Trophoblast cell (in vitro differentiated cells and primary cell): ENCODE measurements around the gene TNS3.

ENCODE experiments used
- DNase-seq, 2 donors: peaks; one replicate each; pipeline ENCODE4 v3.0.0-alpha.2; 2016
- H2AFZ ChIP-seq: 2 replicates; pipeline ENCODE4 v1.6.1; 2013; ENCODE audit warnings: low read length, moderate library complexity, mild to moderate bottlenecking; ENCODE audit not compliant: insufficient read depth, poor library complexity
- H2AK5ac ChIP-seq: 2 replicates; pipeline ENCODE4 v1.6.1; 2013; ENCODE audit warnings: mild to moderate bottlenecking, low read length
- H2BK120ac ChIP-seq: 2 replicates; pipeline ENCODE4 v1.6.1; 2013; ENCODE audit warnings: low read length, mild to moderate bottlenecking, moderate library complexity; ENCODE audit not compliant: insufficient read depth, poor library complexity
- H2BK12ac ChIP-seq: 2 replicates; pipeline ENCODE4 v1.6.1; 2013; ENCODE audit warnings: mild to moderate bottlenecking, low read length, moderate library complexity
- H2BK5ac ChIP-seq: 2 replicates; pipeline ENCODE4 v1.6.1; 2013; ENCODE audit warnings: low read length, low read depth, moderate library complexity, mild to moderate bottlenecking; ENCODE audit not compliant: poor library complexity
- H3K14ac ChIP-seq: 2 replicates; pipeline ENCODE4 v1.6.1; 2013; ENCODE audit warnings: mild to moderate bottlenecking, low read length
- H3K18ac ChIP-seq: 2 replicates; pipeline ENCODE4 v1.6.1; 2013; ENCODE audit warnings: mild to moderate bottlenecking, low read length
- H3K23ac ChIP-seq: 2 replicates; pipeline ENCODE4 v1.6.1; 2013; ENCODE audit warnings: low read length
- H3K27ac ChIP-seq: 2 replicates; pipeline ENCODE4 v1.5.1; 2013; ENCODE audit warnings: low read depth, mild to moderate bottlenecking, inconsistent platforms, low read length, moderate library complexity
- H3K27me3 ChIP-seq: 2 replicates; pipeline ENCODE4 v1.6.1; 2013; ENCODE audit warnings: inconsistent platforms, mild to moderate bottlenecking, low read length, moderate library complexity; ENCODE audit not compliant: insufficient read depth
- H3K36me3 ChIP-seq, 2 experiments: 1 replicate in 1 of 2; 2 replicates in 1 of 2; pipeline ENCODE4 v1.6.1; 2013; ENCODE audit warnings: low read length in 2 of 2, mild to moderate bottlenecking in 2 of 2, moderate library complexity in 1 of 2; ENCODE audit not compliant: insufficient read depth in 2 of 2, control insufficient read depth in 1 of 2
- H3K4ac ChIP-seq: 2 replicates; pipeline ENCODE4 v1.6.1; 2013; ENCODE audit warnings: low read depth, mild to moderate bottlenecking, low read length, moderate library complexity
- H3K4me1 ChIP-seq, 2 experiments: 1 replicate in 1 of 2; 2 replicates in 1 of 2; pipeline ENCODE4 v1.6.1; 2013; ENCODE audit warnings: low read length in 2 of 2, mild to moderate bottlenecking in 2 of 2, moderate library complexity in 1 of 2; ENCODE audit not compliant: insufficient read depth in 2 of 2, control insufficient read depth in 1 of 2
- H3K4me2 ChIP-seq: 2 replicates; pipeline ENCODE4 v1.6.1; 2013; ENCODE audit warnings: inconsistent platforms, mild to moderate bottlenecking, low read length, moderate library complexity
- H3K4me3 ChIP-seq: 2 replicates; pipeline ENCODE4 v1.5.1; 2013; ENCODE audit warnings: mild to moderate bottlenecking, low read depth, low read length, inconsistent platforms
- H3K79me1 ChIP-seq: one replicate; pipeline ENCODE4 v1.6.1; 2013; ENCODE audit warnings: low read length
- H3K79me2 ChIP-seq: 2 replicates; pipeline ENCODE4 v1.6.1; 2013; ENCODE audit warnings: low read length, mild to moderate bottlenecking; ENCODE audit not compliant: control insufficient read depth, insufficient read depth, poor library complexity
- H3K9ac ChIP-seq: 2 replicates; pipeline ENCODE4 v1.6.1; 2013; ENCODE audit warnings: mild to moderate bottlenecking, low read length
- H3K9me3 ChIP-seq: 2 replicates; pipeline ENCODE4 v1.6.1; 2013; ENCODE audit warnings: low read depth, mild to moderate bottlenecking, control low read depth, inconsistent platforms, low read length; ENCODE audit not compliant: insufficient read depth
- H4K12ac ChIP-seq: 2 replicates; pipeline ENCODE4 v1.6.1; 2013; ENCODE audit warnings: low read depth, mild to moderate bottlenecking, low read length, moderate library complexity
- H4K8ac ChIP-seq: 2 replicates; pipeline ENCODE4 v1.6.1; 2013; ENCODE audit warnings: low read depth, mild to moderate bottlenecking, low read length, moderate library complexity
- H4K91ac ChIP-seq: one replicate; pipeline ENCODE4 v1.6.1; 2013; ENCODE audit warnings: low read depth, mild to moderate bottlenecking, low read length, moderate library complexity
- whole genome bisulfite sequencing: extraction: QIAGEN DNeasy Blood & Tissue Kit; methylation state at CpG from one replicate; pipeline ENCODE4 v1.1.7; 2013; ENCODE audit warnings: missing lambda C conversion rate; ENCODE audit not compliant: insufficient read length, insufficient coverage; ENCODE audit errors: extremely low coverage; 5-methylcytosine and 5-hydroxymethylcytosine counted together

The TNS3 gene

GRCh38 chr7:47561715-47562446 is 20.0 kb downstream of the TNS3 start:
- no CpG with 5 or more reads among the region's 3 CpGs for WGBS
- Histone ChIP-seq H3K4ac (no peak overlapping the region), H3K36me3 (peaks cover 18 to 26% of the 10 kb centered on the region in 2 experiments), H3K79me1 (peaks cover 42% of the 10 kb centered on the region), H3K9ac (no peak overlapping the region), H2BK120ac (no peak overlapping the region), H3K79me2 (peaks cover 28% of the 10 kb centered on the region), H3K23ac (no peak overlapping the region), H3K4me3 (no peak overlapping the region), H3K27ac (peak overlapping the region; percentile 17), H3K4me1 (peaks cover 29 to 54% of the 10 kb centered on the region in 2 experiments), H2BK12ac (no peak overlapping the region), H3K14ac (no peak overlapping the region), H3K18ac (no peak overlapping the region), H2BK5ac (no peak overlapping the region), H2AFZ (no peak overlapping the region), H2AK5ac (no peak overlapping the region), H3K9me3 (no peaks in the 10 kb centered on the region), H4K8ac (no peak overlapping the region), H3K4me2 (no peak overlapping the region), H3K27me3 (no peaks in the 10 kb centered on the region), H4K12ac (no peak overlapping the region), H4K91ac (no peak overlapping the region)
- peak; percentile 12 to 81 for DNase-seq

DNA sequence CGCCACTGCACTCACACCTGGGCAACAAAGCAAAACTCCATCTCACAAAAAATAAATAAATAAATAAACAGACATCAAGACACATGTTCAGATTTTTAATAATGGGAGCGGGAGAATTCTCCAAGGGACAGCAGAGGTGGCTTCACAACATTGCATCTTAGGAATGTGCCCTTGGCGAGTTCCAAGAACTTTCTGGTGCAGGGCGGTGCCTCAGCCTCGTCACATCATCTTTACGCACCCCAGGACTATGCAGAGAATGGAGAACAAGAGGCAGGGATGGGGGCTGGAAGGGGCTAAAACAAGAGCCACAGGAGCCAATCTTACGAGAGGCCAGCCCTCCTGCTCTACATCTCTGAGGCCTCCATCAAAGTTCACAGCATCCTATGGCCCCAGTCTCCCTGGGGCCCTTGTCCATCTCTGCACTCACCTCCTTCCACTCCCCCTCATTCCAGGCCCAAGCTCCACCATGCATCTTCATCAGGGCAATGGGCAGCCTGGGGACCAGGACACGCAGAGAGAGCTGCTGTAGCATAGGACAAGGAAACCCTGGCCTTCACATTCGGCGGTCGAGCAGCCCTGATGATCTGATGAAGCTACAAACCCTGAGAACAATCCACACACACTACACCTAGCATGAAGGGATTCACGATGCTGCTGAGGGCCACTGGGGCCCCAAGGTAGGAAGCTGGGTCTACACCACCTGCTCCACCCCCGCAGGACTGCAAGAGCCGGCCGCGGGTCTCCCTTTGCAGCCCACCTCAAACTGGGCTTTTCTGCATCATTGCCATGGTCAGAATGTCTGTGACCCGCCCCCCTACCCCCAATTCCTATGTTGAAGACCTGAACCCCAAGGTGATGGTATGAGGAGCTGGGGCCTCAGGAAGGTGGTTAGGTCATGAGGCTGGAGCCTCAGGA is 22.3 kb downstream of the TNS3 start:
- H2AFZ ChIP-seq, result no peak overlapping the region
- H3K4ac ChIP-seq, result peak overlapping the region; percentile 5
- peaks cover 26% of the 10 kb centered on the region for H3K79me2 ChIP-seq
- peak overlapping the region; percentile 50 for H3K18ac ChIP-seq
- H3K4me3 ChIP-seq, result no peak overlapping the region
- H2BK120ac ChIP-seq, result peak overlapping the region; percentile 56
- H3K4me2 ChIP-seq, result no peak overlapping the region
- H3K27me3 ChIP-seq, result no peaks in the 10 kb centered on the region
- peak overlapping the region; percentile 13 for H3K27ac ChIP-seq
- H3K9ac ChIP-seq, result no peak overlapping the region
- H2BK12ac ChIP-seq, result peak overlapping the region; percentile 19
- no CpG with 5 or more reads among the region's 17 CpGs for WGBS
- DNase-seq, result peak; percentile 91 to 96
- H3K36me3 ChIP-seq, result peaks cover 19 to 28% of the 10 kb centered on the region in 2 experiments
- peaks cover 37 to 62% of the 10 kb centered on the region in 2 experiments for H3K4me1 ChIP-seq
- H4K91ac ChIP-seq, result peak overlapping the region; percentile 100
- H4K8ac ChIP-seq, result peak overlapping the region; percentile 33
- H3K14ac ChIP-seq, result peak overlapping the region; percentile 30
- peak overlapping the region; percentile 2 for H2AK5ac ChIP-seq
- no peak overlapping the region for H3K23ac ChIP-seq
- H2BK5ac ChIP-seq, result peak overlapping the region; percentile 7
- peaks cover 50% of the 10 kb centered on the region for H3K79me1 ChIP-seq
- peak overlapping the region; percentile 1 for H4K12ac ChIP-seq
- no peaks in the 10 kb centered on the region for H3K9me3 ChIP-seq

DNA sequence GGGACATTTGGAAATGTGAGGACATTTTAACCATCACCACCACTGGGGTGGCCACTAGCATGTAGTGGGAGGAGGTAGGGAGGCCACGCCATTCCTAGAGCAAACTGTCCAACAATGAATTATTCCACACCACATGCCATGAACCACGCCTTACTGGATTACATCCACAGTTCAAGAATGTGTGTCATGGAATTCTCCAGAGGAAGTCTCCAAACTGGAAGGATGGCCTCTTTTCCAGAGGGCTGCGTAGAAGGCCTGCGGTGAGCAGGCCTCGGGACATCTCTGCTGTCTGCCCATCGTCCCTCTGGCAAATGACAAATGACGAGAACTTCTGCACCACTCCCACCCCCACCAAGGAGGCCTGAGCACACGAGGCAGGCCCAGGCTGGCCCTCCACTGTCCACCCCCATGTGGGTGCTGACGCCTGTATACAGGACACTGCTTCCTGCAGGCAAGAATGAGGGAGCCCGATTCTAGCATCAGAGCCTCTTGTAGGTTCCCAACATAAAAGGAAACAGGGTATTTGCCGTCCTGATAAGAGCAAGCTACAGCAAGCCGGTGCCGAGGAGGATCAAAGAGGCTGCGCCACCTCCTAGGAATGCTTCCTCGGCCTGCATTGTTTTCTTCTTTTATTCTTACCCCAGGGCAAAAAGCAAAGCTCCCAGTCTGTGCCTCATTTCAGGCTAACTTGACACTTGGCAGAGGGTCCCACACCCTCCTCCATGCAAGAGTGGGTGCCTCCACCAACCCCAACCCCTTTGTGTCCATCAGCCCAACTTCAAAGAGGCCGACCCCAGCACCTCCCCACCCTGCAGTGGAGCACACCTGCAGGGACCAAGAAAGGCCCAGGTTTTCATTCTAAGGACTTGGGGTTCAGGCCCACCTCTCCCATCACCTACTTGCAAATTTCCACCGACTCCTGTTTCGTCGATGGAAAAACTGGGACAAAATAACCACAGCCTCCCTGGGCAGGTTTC is 23.9 kb downstream of the TNS3 start:
- peak; percentile 98 for DNase-seq
- H3K23ac ChIP-seq, result peak overlapping the region; percentile 43
- no CpG with 5 or more reads among the region's 19 CpGs for WGBS
- peaks cover 12 to 21% of the 10 kb centered on the region in 2 experiments for H3K36me3 ChIP-seq
- peak overlapping the region; percentile 94 for H2BK12ac ChIP-seq
- no peaks in the 10 kb centered on the region for H3K27me3 ChIP-seq
- no peak overlapping the region for H4K12ac ChIP-seq
- H4K91ac ChIP-seq, result peak overlapping the region; percentile 100
- H3K14ac ChIP-seq, result peak overlapping the region; percentile 92
- H3K79me1 ChIP-seq, result peaks cover 48% of the 10 kb centered on the region
- no peaks in the 10 kb centered on the region for H3K9me3 ChIP-seq
- peaks cover 36 to 56% of the 10 kb centered on the region in 2 experiments for H3K4me1 ChIP-seq
- no peak overlapping the region for H3K9ac ChIP-seq
- peak overlapping the region; percentile 30 for H3K4me2 ChIP-seq
- peak overlapping the region; percentile 98 for H2BK120ac ChIP-seq
- H3K18ac ChIP-seq, result peak overlapping the region; percentile 96
- no peak overlapping the region for H3K4me3 ChIP-seq
- H2AFZ ChIP-seq, result peak overlapping the region; percentile 71
- peak overlapping the region; percentile 96 for H3K4ac ChIP-seq
- peak overlapping the region; percentile 95 for H3K27ac ChIP-seq
- peak overlapping the region; percentile 80 for H2AK5ac ChIP-seq
- H4K8ac ChIP-seq, result peak overlapping the region; percentile 82
- H2BK5ac ChIP-seq, result peak overlapping the region; percentile 97
- peaks cover 26% of the 10 kb centered on the region for H3K79me2 ChIP-seq
